ENCODE measurements around the gene C1GALT1.
"Not testable (repeated sequence)": the region's sequence is repeated elsewhere in the genome, so short reads cannot be mapped to it uniquely, and the experiment has no call there.

The C1GALT1 gene

GRCh38 chr7:7242899-7243298 is 60.6 kb downstream of the C1GALT1 start:
- DNase-seq: no peak

GRCh38 chr7:7245233-7245632 is 62.9 kb downstream of the C1GALT1 start:
- not testable (repeated sequence) for DNase-seq

- DNase-seq: no peak
These were observed 63.9 kb downstream of the C1GALT1 start for GRCh38 chr7:7246223-7246622.

- DNase-seq: no peak
These were observed 65.3 kb downstream of the C1GALT1 start for GRCh38 chr7:7247658-7248057.

GRCh38 chr7:7249814-7250213 is 67.5 kb downstream of the C1GALT1 start:
- no peak for DNase-seq

- no peak for DNase-seq
These were observed 69.4 kb downstream of the C1GALT1 start for GRCh38 chr7:7251742-7252141.

GRCh38 chr7:7254319-7254718 is 72.0 kb downstream of the C1GALT1 start:
- DNase-seq: no peak

GRCh38 chr7:7254908-7255307 is 72.6 kb downstream of the C1GALT1 start:
- no peak for DNase-seq

- DNase-seq: no peak
These were observed 74.5 kb downstream of the C1GALT1 start for GRCh38 chr7:7256731-7257274.

- no peak for DNase-seq
These were observed 75.8 kb downstream of the C1GALT1 start for GRCh38 chr7:7257899-7258692.

GRCh38 chr7:7261863-7262262 is 79.5 kb downstream of the C1GALT1 start:
- DNase-seq: no peak

GRCh38 chr7:7263297-7264230 is 81.2 kb downstream of the C1GALT1 start:
- DNase-seq: no peak

GRCh38 chr7:7264306-7265040 is 82.1 kb downstream of the C1GALT1 start:
- DNase-seq: no peak

GRCh38 chr7:7265081-7266075 is 83.0 kb downstream of the C1GALT1 start:
- DNase-seq: no peak

GRCh38 chr7:7266257-7266881 is 84.0 kb downstream of the C1GALT1 start:
- no peak for DNase-seq

GRCh38 chr7:7271094-7271874 is 88.9 kb downstream of the C1GALT1 start:
- DNase-seq: no peak

- DNase-seq: no peak
These were observed 90.0 kb downstream of the C1GALT1 start for GRCh38 chr7:7272294-7272693.

- no peak for DNase-seq
These were observed 92.4 kb downstream of the C1GALT1 start for GRCh38 chr7:7274782-7275181.

GRCh38 chr7:7276161-7276560 is 93.8 kb downstream of the C1GALT1 start:
- DNase-seq: no peak

GRCh38 chr7:7290429-7291122 is 108.2 kb downstream of the C1GALT1 start:
- DNase-seq: no peak

All from NCI-H524 treated with DMSO at 0.1 percent for 48 hours (cell line).